Measurements from ENCODE around the gene MAB21L4. TPM values are rescaled to one million over a fixed set of nuclear protein-coding genes. Genes with fewer than 3 reads are reported as not detected.
A peak's percentile ranks its signal among the peaks of the same experiment; 100 is the strongest.

The MAB21L4 gene
- total and polyA plus RNA-seq, 7 donors, result 1.2 to 17.6 (median 1.7) TPM; not detected in 4

DNA sequence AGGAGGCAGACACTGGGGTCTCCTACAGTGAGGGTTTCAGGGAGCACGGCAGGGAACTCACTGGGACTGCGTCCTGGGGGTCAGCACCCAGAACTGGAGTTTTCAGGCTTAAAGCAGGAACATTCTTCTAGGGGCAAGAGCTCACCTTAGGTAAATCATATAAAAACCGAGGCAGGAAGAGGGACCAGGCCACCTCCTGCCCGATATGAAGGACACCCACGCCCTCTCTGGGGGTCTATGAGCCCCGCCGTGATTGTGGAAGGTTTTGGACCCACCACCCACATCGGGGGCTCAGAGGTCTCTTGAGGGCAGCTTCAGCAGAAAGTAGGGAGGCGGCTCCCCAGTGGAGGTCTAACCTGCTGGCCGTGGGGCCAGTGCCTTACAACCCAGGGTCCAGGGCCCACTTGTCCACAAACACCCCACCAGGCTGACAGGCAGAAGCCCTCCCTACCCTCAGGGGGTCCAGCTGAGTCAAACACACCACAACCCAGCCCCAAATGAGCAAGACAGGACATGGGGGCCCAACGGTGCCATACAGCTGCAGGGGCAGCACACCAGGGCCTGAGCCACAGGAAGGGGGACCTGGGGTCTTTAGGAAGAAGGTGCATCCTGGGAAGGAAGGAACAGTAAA, 35.5 kb upstream of the MAB21L4 start:
- peak; percentile 42 for DNase-seq
- 70 to 77% methylated on average over 11 of the region's 11 CpGs for WGBS, 2 donors
- Histone ChIP-seq H3K27ac (no peak overlapping the region), H3K4me3 (no peak overlapping the region), H3K36me3 (no peaks in the 10 kb centered on the region), H3K27me3 (peaks cover 0 to 9% (median 0%) of the 10 kb centered on the region in 3 donors), H3K4me1 (peaks cover 0 to 3% (median 0%) of the 10 kb centered on the region in 4 donors), H3K9me3 (no peaks in the 10 kb centered on the region)
- TF ChIP-seq POLR2AphosphoS5 (IDR thresholded peaks at IDR 0.05), result no peak
- no peak for TF ChIP-seq POLR2A (IDR thresholded peaks at IDR 0.05)
- no peak for TF ChIP-seq CTCF (IDR thresholded peaks at IDR 0.05)
- TF ChIP-seq EP300 (IDR thresholded peaks at IDR 0.05), result no peak
- intact Hi-C loops (cut with DNase I), result no loop called here

- intact Hi-C loops (cut with DNase I), result no loop called here
Measured at GRCh38 chr2:240930631-240931318, 34.8 kb upstream of the MAB21L4 start.

DNA sequence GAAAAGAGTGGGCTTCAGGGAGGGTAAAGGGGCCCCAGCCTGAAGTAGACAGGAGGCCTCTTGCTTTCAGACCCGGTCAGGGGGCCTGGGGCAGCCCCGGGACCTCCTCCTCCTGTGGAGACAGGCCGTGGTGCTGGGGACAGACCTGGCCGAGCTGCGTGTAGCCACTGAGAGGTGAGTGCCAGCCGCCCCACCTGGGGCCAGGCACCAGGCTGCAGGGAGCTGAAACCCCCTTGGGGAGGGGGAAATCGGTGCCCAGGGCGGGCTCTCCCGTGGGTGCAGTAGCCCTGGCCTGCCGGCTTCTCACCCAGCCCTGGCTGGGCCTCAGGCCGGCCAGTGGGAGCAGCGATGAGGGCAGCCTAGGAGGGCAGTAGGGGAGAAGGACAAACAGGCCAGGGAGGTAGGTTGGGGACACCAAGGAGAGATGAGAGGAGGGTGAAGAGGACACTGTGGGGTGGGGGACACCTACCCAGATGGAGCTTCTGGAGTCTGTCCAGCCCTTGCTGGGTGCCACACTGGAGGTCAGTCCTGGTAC, 34.2 kb upstream of the MAB21L4 start:
- Histone ChIP-seq H3K4me1 (peaks cover 0 to 5% (median 0%) of the 10 kb centered on the region in 4 donors), H3K27me3 (peaks cover 0 to 9% (median 0%) of the 10 kb centered on the region in 3 donors), H3K36me3 (no peaks in the 10 kb centered on the region), H3K27ac (no peak overlapping the region), H3K4me3 (no peak overlapping the region), H3K9me3 (no peaks in the 10 kb centered on the region)
- 79 to 89% methylated on average over 12 of the region's 12 CpGs for WGBS, 2 donors
- TF ChIP-seq POLR2A (IDR thresholded peaks at IDR 0.05) (no peak), EP300 (IDR thresholded peaks at IDR 0.05) (no peak)
- intact Hi-C loops (cut with DNase I), result no loop called here
- DNase-seq, result peak; percentile 36

More at GRCh38 chr2:240930631-240931318, 34.8 kb upstream of the MAB21L4 start:
- peak; percentile 46 for DNase-seq
- no peaks in the 10 kb centered on the region for H3K9me3 ChIP-seq
- H3K27me3 ChIP-seq, result peaks cover 0 to 9% (median 0%) of the 10 kb centered on the region in 3 donors
- peaks cover 0 to 5% (median 0%) of the 10 kb centered on the region in 4 donors for H3K4me1 ChIP-seq
- TF ChIP-seq CTCF (IDR thresholded peaks at IDR 0.05) (no peak), EP300 (IDR thresholded peaks at IDR 0.05) (no peak), POLR2AphosphoS5 (IDR thresholded peaks at IDR 0.05) (no peak), POLR2A (IDR thresholded peaks at IDR 0.05) (no peak)
- H3K36me3 ChIP-seq, result no peaks in the 10 kb centered on the region
- H3K4me3 ChIP-seq, result no peak overlapping the region
- 81 to 87% methylated on average over 26 of the region's 26 CpGs for WGBS, 2 donors
- H3K27ac ChIP-seq, result no peak overlapping the region

DNA sequence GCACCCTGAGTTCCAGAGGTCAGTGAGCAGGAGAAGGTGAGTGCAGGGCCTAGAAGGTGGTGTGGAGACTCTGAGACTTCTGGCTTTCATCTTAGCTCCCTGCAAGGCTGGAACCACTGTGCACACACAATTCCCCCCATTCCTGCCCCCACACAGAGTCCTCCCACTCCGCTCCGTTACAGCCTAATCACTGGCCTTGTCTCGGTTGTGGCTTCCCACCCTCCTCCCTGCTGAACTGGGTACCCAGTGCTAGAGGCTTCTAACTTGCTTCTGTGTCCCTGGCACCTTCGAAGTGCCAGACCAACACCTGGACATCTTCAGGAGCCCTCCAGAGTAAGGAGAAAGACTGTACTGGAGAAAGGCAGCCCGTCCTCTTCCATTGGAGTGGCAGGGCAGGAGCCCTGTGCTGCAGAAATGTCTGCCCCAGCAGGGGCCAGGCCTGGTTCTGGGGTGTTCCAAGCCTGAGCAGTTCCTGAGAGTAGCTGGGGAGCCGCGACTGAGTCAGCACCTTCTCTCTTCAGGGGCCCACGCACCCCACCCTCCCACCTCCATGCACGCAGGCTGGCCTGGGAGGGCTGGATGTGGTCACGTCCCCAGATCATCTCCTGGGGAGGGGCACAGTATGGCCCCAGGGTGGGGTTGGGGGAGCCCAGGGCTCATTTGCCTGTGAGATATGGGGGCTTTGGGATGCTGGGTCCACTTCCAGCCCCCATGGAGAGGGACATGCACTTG, 33.6 kb upstream of the MAB21L4 start:
- H3K9me3 ChIP-seq, result no peaks in the 10 kb centered on the region
- intact Hi-C loops (cut with DNase I), result no loop called here
- no peak overlapping the region for H3K4me3 ChIP-seq
- peak; percentile 57 for DNase-seq
- no peaks in the 10 kb centered on the region for H3K36me3 ChIP-seq
- TF ChIP-seq CTCF (IDR thresholded peaks at IDR 0.05), result no peak
- no peak for TF ChIP-seq POLR2A (IDR thresholded peaks at IDR 0.05)
- TF ChIP-seq POLR2AphosphoS5 (IDR thresholded peaks at IDR 0.05), result no peak
- TF ChIP-seq EP300 (IDR thresholded peaks at IDR 0.05), result no peak
- H3K27ac ChIP-seq, result no peak overlapping the region
- H3K4me1 ChIP-seq, result peaks cover 0 to 5% (median 0%) of the 10 kb centered on the region in 4 donors
- 75 to 84% methylated on average over 10 of the region's 10 CpGs for WGBS, 2 donors
- H3K27me3 ChIP-seq, result peaks cover 0 to 9% (median 0%) of the 10 kb centered on the region in 3 donors

All from sigmoid colon (tissue), 7 donors.